Karpas-422 (cell line): ENCODE results near the gene IFNAR1. TPM values are rescaled to one million over a fixed set of nuclear protein-coding genes. Genes with fewer than 3 reads are reported as not detected.

Experiments used
- DNase-seq: peaks from one replicate; pipeline ENCODE4 v3.0.0-alpha.2; 2015
- H2AFZ ChIP-seq: fragments of 200-600 bp; sonication (generic); 2 replicates; pipeline ENCODE4 v1.6.1; 2014; ENCODE audit warnings: antibody characterized with exemption, low read length, mixed read lengths
- H3K27ac ChIP-seq: fragments of 200-600 bp; sonication (generic); 2 replicates; pipeline ENCODE4 v1.5.1; 2014; ENCODE audit warnings: mild to moderate bottlenecking, low read length, moderate library complexity
- H3K27me3 ChIP-seq: fragments of 200-600 bp; sonication (generic); 2 replicates; pipeline ENCODE4 v1.6.1; 2014; ENCODE audit warnings: low read length, mixed read lengths
- H3K36me3 ChIP-seq: fragments of 200-600 bp; sonication (generic); 2 replicates; pipeline ENCODE4 v1.6.1; 2014; ENCODE audit warnings: low read length, mixed read lengths; ENCODE audit not compliant: insufficient read depth
- H3K4me1 ChIP-seq: fragments of 200-600 bp; sonication (generic); 2 replicates; pipeline ENCODE4 v1.6.1; 2014; ENCODE audit warnings: mild to moderate bottlenecking, low read length, mixed read lengths
- H3K4me2 ChIP-seq: fragments of 200-600 bp; sonication (generic); 2 replicates; pipeline ENCODE4 v1.6.1; 2014; ENCODE audit warnings: low read length, low read depth, mild to moderate bottlenecking; ENCODE audit not compliant: poor library complexity, severe bottlenecking
- H3K4me3 ChIP-seq: fragments of 200-600 bp; sonication (generic); 2 replicates; pipeline ENCODE4 v1.5.1; 2014; ENCODE audit warnings: mild to moderate bottlenecking, antibody characterized with exemption, low read length, mixed read lengths
- H3K79me2 ChIP-seq: fragments of 200-600 bp; sonication (generic); 2 replicates; pipeline ENCODE4 v1.6.1; 2014; ENCODE audit warnings: mild to moderate bottlenecking, low read length, mixed read lengths
- H3K9ac ChIP-seq: fragments of 200-600 bp; sonication (generic); 2 replicates; pipeline ENCODE4 v1.6.0; 2014; ENCODE audit warnings: low read length
- H3K9me2 ChIP-seq: fragments of 200-600 bp; sonication (generic), shearing (Covaris generic); replicated peaks from 2 replicates; pipeline ENCODE4 v1.6.0; 2014; ENCODE audit warnings: mild to moderate bottlenecking, low read length, moderate library complexity; ENCODE audit not compliant: insufficient read depth
- H3K9me3 ChIP-seq: fragments of 300-700, 200-600 bp; sonication (generic); 2 replicates; pipeline ENCODE4 v1.6.1; 2014; ENCODE audit warnings: low read length, mixed read lengths
- H4K20me1 ChIP-seq: fragments of 200-600 bp; sonication (generic); 2 replicates; pipeline ENCODE4 v1.6.1; 2014; ENCODE audit warnings: mild to moderate bottlenecking, antibody characterized with exemption, low read length, low read depth; ENCODE audit not compliant: insufficient read depth
- total RNA-seq: library from RNA; depleted of rRNA; stranded (reverse); fragments of >200 nt; shearing (Covaris generic); gene quantifications from 2 replicates; pipeline ENCODE4 v1.2.3, GENCODE V29; 2014; ENCODE audit warnings: low replicate concordance

Gene IFNAR1
- total RNA-seq, 1 experiment from 2014 or later: 10.5 TPM

GRCh38 chr21:33289199-33289819 is 35.5 kb upstream of the IFNAR1 start:
- H4K20me1 ChIP-seq: no peaks in the 10 kb centered on the region
- no peak for DNase-seq
- H3K27me3 ChIP-seq: no peaks in the 10 kb centered on the region
- no peaks in the 10 kb centered on the region for H3K4me1 ChIP-seq
- no peak overlapping the region for H3K9ac ChIP-seq
- H3K4me2 ChIP-seq: no peak overlapping the region
- 0 out of 2 replicates have a peak, but pooled peaks cover under 1% of the 10 kb centered on the region for H3K36me3 ChIP-seq
- H3K79me2 ChIP-seq: no peaks in the 10 kb centered on the region
- H2AFZ ChIP-seq: no peak overlapping the region
- H3K9me3 ChIP-seq: no peaks in the 10 kb centered on the region
- no peaks in the 10 kb centered on the region for H3K9me2 ChIP-seq
- H3K4me3 ChIP-seq: no peak overlapping the region
- H3K27ac ChIP-seq: no peak overlapping the region

GRCh38 chr21:33290441-33290840 is 34.3 kb upstream of the IFNAR1 start:
- Histone ChIP-seq H3K9me2 (no peaks in the 10 kb centered on the region), H3K27me3 (no peaks in the 10 kb centered on the region), H3K4me2 (no peak overlapping the region), H3K4me3 (no peak overlapping the region), H3K4me1 (no peaks in the 10 kb centered on the region), H3K79me2 (no peaks in the 10 kb centered on the region), H2AFZ (no peak overlapping the region), H3K27ac (no peak overlapping the region), H4K20me1 (no peaks in the 10 kb centered on the region), H3K9me3 (no peaks in the 10 kb centered on the region), H3K36me3 (no peaks in the 10 kb centered on the region), H3K9ac (no peak overlapping the region)
- DNase-seq: no peak

- H3K9me2 ChIP-seq: no peaks in the 10 kb centered on the region
- H3K4me2 ChIP-seq: no peak overlapping the region
- H2AFZ ChIP-seq: no peak overlapping the region
- H3K9me3 ChIP-seq: no peaks in the 10 kb centered on the region
- H3K9ac ChIP-seq: no peak overlapping the region
- H3K27ac ChIP-seq: no peak overlapping the region
- no peak for DNase-seq
- no peaks in the 10 kb centered on the region for H3K27me3 ChIP-seq
- no peaks in the 10 kb centered on the region for H4K20me1 ChIP-seq
- H3K79me2 ChIP-seq: no peaks in the 10 kb centered on the region
- no peak overlapping the region for H3K4me3 ChIP-seq
- H3K36me3 ChIP-seq: 0 out of 2 replicates have a peak, but pooled peaks cover 4% of the 10 kb centered on the region
- peaks cover 4% of the 10 kb centered on the region for H3K4me1 ChIP-seq
Observed at GRCh38 chr21:33291686-33292085, 33.1 kb upstream of the IFNAR1 start.

DNA sequence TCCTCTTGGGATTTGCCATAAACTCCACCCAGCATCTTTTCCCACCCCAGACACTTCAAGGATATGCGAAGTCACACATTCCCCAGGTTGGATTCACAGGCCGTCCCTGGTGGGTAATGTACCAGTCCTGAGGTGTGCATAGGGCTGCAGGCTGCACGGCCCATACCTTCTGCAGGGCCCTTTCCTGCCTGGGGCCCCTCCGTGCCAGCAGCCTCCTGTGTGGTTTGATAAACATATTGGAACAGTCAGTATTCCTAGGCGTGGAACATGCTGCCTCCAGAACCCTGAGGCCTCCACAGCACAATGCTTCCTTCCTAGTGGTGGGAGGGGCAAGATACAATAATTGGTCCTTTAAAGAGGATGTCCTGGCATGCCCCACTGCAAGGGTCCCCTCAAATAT is 32.0 kb upstream of the IFNAR1 start:
- Histone ChIP-seq H3K79me2 (no peaks in the 10 kb centered on the region), H3K4me1 (peaks cover 4% of the 10 kb centered on the region), H3K27ac (no peak overlapping the region), H3K36me3 (0 out of 2 replicates have a peak, but pooled peaks cover 4% of the 10 kb centered on the region), H4K20me1 (no peaks in the 10 kb centered on the region), H3K27me3 (no peaks in the 10 kb centered on the region), H2AFZ (no peak overlapping the region), H3K4me3 (no peak overlapping the region), H3K9me3 (no peaks in the 10 kb centered on the region), H3K9me2 (no peaks in the 10 kb centered on the region), H3K4me2 (no peak overlapping the region), H3K9ac (no peak overlapping the region)
- DNase-seq: no peak

GRCh38 chr21:33293136-33293535 is 31.6 kb upstream of the IFNAR1 start:
- Histone ChIP-seq H4K20me1 (no peaks in the 10 kb centered on the region), H3K27ac (no peak overlapping the region), H3K4me2 (no peak overlapping the region), H3K9me3 (no peaks in the 10 kb centered on the region), H3K79me2 (no peaks in the 10 kb centered on the region), H3K27me3 (no peaks in the 10 kb centered on the region), H3K36me3 (0 out of 2 replicates have a peak, but pooled peaks cover 4% of the 10 kb centered on the region), H3K4me3 (no peak overlapping the region), H2AFZ (no peak overlapping the region), H3K9ac (no peak overlapping the region), H3K9me2 (no peaks in the 10 kb centered on the region), H3K4me1 (peaks cover 4% of the 10 kb centered on the region)
- DNase-seq: no peak

GRCh38 chr21:33293811-33294216 is 31.0 kb upstream of the IFNAR1 start:
- no peaks in the 10 kb centered on the region for H3K9me2 ChIP-seq
- H3K36me3 ChIP-seq: 0 out of 2 replicates have a peak, but pooled peaks cover 4% of the 10 kb centered on the region
- H3K4me2 ChIP-seq: no peak overlapping the region
- no peak for DNase-seq
- H3K9ac ChIP-seq: no peak overlapping the region
- H3K27me3 ChIP-seq: no peaks in the 10 kb centered on the region
- no peaks in the 10 kb centered on the region for H3K79me2 ChIP-seq
- no peak overlapping the region for H2AFZ ChIP-seq
- H3K4me3 ChIP-seq: no peak overlapping the region
- no peaks in the 10 kb centered on the region for H3K9me3 ChIP-seq
- no peaks in the 10 kb centered on the region for H4K20me1 ChIP-seq
- no peak overlapping the region for H3K27ac ChIP-seq
- peaks cover 6% of the 10 kb centered on the region for H3K4me1 ChIP-seq

DNA sequence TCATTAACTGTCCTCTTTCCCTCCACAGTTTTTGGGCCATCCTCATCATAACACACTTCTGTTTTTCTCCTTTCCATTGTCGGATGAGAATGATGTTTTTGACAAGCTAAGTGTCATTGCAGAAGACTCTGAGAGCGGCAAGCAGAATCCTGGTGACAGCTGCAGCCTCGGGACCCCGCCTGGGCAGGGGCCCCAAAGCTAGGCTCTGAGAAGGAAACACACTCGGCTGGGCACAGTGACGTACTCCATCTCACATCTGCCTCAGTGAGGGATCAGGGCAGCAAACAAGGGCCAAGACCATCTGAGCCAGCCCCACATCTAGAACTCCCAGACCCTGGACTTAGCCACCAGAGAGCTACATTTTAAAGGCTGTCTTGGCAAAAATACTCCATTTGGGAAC is 28.6 kb upstream of the IFNAR1 start:
- Histone ChIP-seq H2AFZ (no peak overlapping the region), H3K27me3 (no peaks in the 10 kb centered on the region), H3K79me2 (no peaks in the 10 kb centered on the region), H3K9me3 (no peaks in the 10 kb centered on the region), H3K27ac (no peak overlapping the region), H3K9ac (no peak overlapping the region), H4K20me1 (no peaks in the 10 kb centered on the region), H3K4me3 (no peak overlapping the region), H3K4me1 (peaks cover 25% of the 10 kb centered on the region), H3K9me2 (no peaks in the 10 kb centered on the region), H3K36me3 (0 out of 2 replicates have a peak, but pooled peaks cover 4% of the 10 kb centered on the region), H3K4me2 (no peak overlapping the region)
- no peak for DNase-seq

DNA sequence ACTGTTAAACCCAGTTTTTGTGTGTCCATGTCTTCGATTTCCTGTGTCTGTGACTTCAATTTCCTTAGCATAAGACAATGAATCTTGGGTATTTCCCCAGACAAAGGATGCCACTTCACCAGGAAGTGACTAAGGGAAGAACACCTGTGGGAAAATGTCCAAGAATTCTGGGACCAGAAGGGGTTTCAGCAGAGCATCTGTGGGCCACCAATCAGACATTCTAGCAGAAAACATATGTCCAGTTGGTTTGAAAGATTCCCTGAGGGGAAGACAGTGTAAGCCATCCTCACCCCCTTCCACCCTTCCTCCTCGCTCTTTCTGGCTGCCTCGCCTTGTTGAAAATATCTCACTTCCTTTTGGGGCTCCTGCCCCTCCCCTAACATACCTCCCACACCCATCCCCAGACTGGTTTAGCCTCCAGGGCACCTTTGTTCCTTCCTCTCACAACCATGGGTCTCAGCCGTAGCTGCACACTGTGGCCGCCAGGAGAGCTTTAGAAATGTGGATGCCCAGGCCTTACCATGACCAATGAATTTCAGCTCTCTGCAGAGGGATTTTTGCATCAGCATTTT is 25.5 kb upstream of the IFNAR1 start:
- DNase-seq: peak; percentile 66
- H3K4me2 ChIP-seq: no peak overlapping the region
- H3K79me2 ChIP-seq: no peaks in the 10 kb centered on the region
- H3K36me3 ChIP-seq: 0 out of 2 replicates have a peak, but pooled peaks cover 4% of the 10 kb centered on the region
- no peak overlapping the region for H2AFZ ChIP-seq
- H3K4me3 ChIP-seq: no peak overlapping the region
- no peaks in the 10 kb centered on the region for H3K27me3 ChIP-seq
- H3K4me1 ChIP-seq: peaks cover 36% of the 10 kb centered on the region
- H4K20me1 ChIP-seq: no peaks in the 10 kb centered on the region
- H3K27ac ChIP-seq: no peak overlapping the region
- no peak overlapping the region for H3K9ac ChIP-seq
- no peaks in the 10 kb centered on the region for H3K9me3 ChIP-seq
- H3K9me2 ChIP-seq: no peaks in the 10 kb centered on the region
